Fibroblast of the aortic adventitia (primary cell): Measurements from ENCODE around the gene MAP1LC3B2. TPM values are rescaled to one million over a fixed set of nuclear protein-coding genes. Genes with fewer than 3 reads are reported as not detected.

Experiments used
- DNase-seq: peaks from one replicate; pipeline ENCODE4 v3.0.0-alpha.2; 2010; ENCODE audit warnings: low read depth
- H3K4me3 ChIP-seq: 2 replicates; pipeline ENCODE4 v1.5.1; 2011; ENCODE audit warnings: low read depth, mild to moderate bottlenecking, control low read depth, low read length, moderate library complexity
- total RNA-seq: library from RNA; depleted of rRNA; stranded (reverse); fragments of >200 nt; gene quantifications from 2 replicates; pipeline ENCODE4 v1.2.3, GENCODE V29; 2012; ENCODE audit warnings: low replicate concordance
- TF ChIP-seq, protein P1 (sequence below): IDR thresholded peaks from 2 replicates; pipeline ENCODE4 v1.5.1; 2011; ENCODE audit warnings: mild to moderate bottlenecking, low read length, control low read depth, inconsistent platforms; ENCODE audit not compliant: insufficient read depth

Gene MAP1LC3B2
- total RNA-seq, 1 donor = not detected

DNA sequence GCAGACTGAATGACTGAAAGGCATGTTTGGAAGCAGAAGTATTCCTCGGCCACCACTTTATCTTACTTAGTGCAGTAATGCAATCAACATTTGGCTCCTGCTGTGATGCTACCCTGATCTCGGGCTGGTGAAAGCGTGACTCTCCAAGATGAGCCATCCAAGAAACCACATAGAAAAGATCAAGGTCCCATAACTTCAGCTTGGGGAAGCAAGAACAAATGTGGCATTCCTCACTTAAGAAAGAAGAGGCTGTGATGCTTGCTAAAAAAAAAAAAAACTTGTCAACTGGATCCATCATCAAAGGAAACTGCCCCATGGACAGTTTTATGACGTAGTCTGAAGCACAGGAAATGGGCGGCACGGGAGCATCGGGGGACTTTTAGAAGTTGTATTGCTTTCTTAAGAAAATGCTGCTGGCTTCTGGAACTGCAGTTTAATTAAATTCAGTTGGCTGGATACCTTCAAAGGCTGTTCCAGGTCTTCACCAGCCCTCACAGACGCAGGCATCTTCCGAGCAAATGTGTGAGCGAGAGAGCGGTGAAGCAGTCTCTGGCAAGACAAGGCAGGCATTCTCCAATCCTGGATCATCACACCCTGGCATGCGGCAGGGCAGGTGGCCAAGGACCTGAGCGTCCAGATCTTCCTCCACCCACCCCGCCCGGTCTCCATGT, 38.2 kb upstream of the MAP1LC3B2 start:
- TF ChIP-seq, protein P1, sequence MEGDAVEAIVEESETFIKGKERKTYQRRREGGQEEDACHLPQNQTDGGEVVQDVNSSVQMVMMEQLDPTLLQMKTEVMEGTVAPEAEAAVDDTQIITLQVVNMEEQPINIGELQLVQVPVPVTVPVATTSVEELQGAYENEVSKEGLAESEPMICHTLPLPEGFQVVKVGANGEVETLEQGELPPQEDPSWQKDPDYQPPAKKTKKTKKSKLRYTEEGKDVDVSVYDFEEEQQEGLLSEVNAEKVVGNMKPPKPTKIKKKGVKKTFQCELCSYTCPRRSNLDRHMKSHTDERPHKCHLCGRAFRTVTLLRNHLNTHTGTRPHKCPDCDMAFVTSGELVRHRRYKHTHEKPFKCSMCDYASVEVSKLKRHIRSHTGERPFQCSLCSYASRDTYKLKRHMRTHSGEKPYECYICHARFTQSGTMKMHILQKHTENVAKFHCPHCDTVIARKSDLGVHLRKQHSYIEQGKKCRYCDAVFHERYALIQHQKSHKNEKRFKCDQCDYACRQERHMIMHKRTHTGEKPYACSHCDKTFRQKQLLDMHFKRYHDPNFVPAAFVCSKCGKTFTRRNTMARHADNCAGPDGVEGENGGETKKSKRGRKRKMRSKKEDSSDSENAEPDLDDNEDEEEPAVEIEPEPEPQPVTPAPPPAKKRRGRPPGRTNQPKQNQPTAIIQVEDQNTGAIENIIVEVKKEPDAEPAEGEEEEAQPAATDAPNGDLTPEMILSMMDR = no peak
- no peak for DNase-seq
- no peak overlapping the region for H3K4me3 ChIP-seq

DNA sequence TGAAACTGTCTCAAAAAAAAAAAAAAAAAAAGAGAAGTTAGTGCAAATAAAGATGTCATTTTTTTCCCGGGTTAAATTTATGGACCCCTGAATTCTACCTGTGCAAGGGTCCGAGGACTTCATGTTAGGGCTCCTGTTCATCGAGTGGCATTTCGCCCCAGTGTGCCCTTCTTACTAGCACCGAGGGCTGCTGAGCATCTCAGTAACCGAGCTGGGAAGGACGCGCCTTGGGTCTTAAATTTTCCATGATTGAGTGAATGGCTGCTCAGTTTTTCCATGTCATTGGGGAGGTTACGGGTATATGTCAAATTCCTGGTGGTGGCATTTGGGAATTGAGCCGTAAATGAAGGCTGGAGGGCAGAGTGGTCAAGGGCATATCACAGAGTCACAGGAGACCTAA, 34.9 kb upstream of the MAP1LC3B2 start:
- H3K4me3 ChIP-seq = no peak overlapping the region
- DNase-seq = no peak
- TF ChIP-seq, protein P1 = no peak

DNA sequence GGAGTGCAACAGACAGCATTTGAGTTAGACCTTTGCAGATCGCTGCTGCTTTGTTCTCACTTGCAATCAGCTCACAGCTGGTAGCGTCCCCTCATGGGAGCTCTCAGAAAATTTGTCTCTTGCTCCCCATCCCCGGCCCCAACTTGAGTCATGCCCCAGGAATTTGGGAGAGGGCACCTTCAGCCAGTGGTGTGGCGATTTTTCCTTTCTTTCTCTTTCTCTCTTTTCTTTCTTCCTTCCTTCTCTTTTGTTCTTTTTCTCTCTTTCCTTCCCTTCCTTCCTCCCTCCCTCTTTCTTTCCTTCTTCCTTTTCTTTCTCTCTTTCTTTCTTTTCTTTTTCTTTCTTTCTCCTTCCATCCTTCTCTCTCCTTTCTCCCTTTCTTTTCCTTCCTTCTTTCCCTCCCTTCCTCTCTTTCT, 34.2 kb upstream of the MAP1LC3B2 start:
- TF ChIP-seq, protein P1 = no peak
- peak overlapping the region; percentile 14 for H3K4me3 ChIP-seq
- DNase-seq = peak; percentile 70

DNA sequence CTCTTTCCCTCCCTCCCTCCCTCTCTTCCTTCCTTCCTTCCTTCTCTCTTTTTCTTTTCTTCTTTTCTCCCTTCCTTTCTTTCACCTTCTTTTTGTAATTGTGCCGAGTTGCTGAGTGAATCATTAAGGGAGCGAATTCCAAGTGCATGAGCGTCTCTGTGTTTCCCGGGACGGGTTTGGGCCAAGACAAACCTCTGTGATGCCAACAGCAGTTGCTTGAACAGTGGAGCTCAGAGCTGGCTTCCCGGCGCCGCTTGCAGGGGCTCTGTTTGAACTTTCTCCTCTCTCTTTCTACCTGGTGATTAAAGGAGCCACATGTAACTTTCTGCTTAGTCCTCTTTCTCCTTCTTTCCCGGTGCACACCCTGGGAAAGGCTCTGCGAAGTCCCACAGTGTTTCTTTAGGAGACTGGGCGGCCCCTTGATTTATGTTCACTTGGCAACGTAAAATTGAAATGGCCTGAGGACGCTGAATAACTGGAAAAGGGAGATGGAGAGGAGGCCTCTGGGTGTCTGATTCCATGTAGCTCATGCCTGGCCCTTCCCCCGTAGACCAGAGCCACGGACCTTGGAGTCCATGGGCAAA, 33.7 kb upstream of the MAP1LC3B2 start:
- peak overlapping the region; percentile 43 for H3K4me3 ChIP-seq
- peak; percentile 95 for DNase-seq
- TF ChIP-seq, protein P1 = no peak

DNA sequence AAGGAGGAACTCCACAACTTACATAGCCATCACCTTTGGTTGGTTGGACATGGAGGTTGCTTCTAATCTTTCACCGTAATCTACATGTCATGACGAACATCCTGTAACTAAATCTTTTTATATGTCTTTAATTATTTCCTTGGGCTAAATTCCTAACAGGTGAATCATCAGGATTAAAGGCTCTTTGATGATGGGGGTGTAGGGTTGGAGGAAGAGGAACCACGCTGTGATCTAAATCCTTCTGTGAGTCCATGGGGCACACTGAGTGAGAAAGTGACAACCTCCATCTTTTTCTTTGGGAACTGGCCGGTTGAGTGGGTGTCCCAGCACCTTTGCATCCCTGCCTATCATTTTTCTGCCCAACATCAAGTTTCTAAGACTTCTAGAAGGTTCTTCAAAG, 31.1 kb upstream of the MAP1LC3B2 start:
- peak; percentile 67 for DNase-seq
- no peak overlapping the region for H3K4me3 ChIP-seq
- TF ChIP-seq, protein P1 = no peak

DNA sequence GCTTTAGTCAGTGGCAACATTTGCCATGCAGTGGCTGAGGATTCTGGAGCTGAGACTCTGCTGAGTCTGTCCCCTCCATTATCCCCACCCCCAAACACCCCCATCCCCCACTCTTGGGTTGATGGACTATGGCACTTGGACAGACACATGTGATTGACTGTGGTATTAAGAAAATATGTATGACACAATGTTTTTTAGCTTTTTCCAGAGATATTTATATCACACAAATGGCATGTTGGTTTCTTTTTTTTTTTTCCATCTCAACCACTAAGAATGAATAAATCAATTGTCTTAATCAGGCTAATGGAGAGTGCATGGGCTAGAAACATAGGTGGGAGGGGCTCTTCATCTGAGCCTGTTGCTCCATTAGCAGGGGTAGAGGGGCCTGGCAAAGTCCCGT, 30.7 kb upstream of the MAP1LC3B2 start:
- TF ChIP-seq, protein P1 = no peak
- no peak for DNase-seq
- no peak overlapping the region for H3K4me3 ChIP-seq
